Measurements from ENCODE around the gene COPS9. TPM values are rescaled to one million over a fixed set of nuclear protein-coding genes. Genes with fewer than 3 reads are reported as not detected.

The COPS9 gene
- total RNA-seq, 1 experiment from 2014 or later = 134 TPM

DNA sequence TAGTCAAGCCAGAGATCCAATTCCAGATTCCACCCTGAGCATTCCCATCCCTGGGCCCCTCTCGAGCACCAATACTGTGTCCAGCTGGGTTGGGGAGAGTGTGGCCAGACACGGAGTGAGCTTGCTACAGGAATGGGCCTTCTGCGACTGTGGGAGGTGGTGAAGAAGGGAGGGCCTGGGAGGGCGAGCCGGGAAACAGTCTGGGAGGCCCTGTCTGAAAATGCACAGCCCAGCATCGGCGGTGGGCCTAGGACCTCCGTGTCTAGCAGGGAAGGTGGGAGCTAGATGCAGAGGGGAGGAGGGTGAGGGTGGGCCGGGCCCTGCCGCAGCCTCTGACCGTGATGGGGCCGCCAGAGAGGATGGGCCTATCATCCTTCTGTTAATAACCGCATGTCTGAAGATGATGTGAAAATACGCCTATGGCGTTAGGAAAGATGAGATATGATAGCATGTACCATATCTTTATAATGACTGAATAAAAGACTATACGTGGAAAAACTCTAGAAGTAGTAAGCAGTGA is 6.2 kb upstream of the COPS9 start:
- Histone ChIP-seq H3K36me3 (ENCODE audit: control insufficient read depth, insufficient read depth, low read length) (no peaks in the 10 kb centered on the region), H3K27ac (ENCODE audit: low read length) (no peak overlapping the region), H3K4me3 (ENCODE audit: low read depth in 2 of 2, low read length in 2 of 2) (no peak overlapping the region), H3K4me1 (ENCODE audit: control insufficient read depth, insufficient read depth, low read length) (no peaks in the 10 kb centered on the region), H3K9me3 (ENCODE audit: control insufficient read depth, insufficient read depth, low read depth, low read length) (no peaks in the 10 kb centered on the region), H3K27me3 (ENCODE audit: control insufficient read depth, insufficient read depth, low read length) (no peaks in the 10 kb centered on the region)
- in situ Hi-C loops (cut with HindIII; ENCODE audit: low pct_unique_long_range_greater_than_20kb, low sequenced_read_pairs) = no loop called here
- ChIA-PET CTCF (interaction anchor here (0.6 to 2.1 kb wide), 2 partner anchors 11 to 83 kb away, joined by 3 to 8 read pairs; no protein-coding TSS in a partner anchor), POLR2A (no interaction called here)
- no peak for DNase-seq (ENCODE audit: low read depth, low spot score)
- intact Hi-C loops (cut with micrococcal nuclease; ENCODE audit: unreplicated experiment) = no loop called here
- no peak for ATAC-seq
- no peak for TF ChIP-seq POLR2AphosphoS5 (IDR thresholded peaks at IDR 0.05; ENCODE audit: low read depth, low read length)
- TF ChIP-seq, protein P1, sequence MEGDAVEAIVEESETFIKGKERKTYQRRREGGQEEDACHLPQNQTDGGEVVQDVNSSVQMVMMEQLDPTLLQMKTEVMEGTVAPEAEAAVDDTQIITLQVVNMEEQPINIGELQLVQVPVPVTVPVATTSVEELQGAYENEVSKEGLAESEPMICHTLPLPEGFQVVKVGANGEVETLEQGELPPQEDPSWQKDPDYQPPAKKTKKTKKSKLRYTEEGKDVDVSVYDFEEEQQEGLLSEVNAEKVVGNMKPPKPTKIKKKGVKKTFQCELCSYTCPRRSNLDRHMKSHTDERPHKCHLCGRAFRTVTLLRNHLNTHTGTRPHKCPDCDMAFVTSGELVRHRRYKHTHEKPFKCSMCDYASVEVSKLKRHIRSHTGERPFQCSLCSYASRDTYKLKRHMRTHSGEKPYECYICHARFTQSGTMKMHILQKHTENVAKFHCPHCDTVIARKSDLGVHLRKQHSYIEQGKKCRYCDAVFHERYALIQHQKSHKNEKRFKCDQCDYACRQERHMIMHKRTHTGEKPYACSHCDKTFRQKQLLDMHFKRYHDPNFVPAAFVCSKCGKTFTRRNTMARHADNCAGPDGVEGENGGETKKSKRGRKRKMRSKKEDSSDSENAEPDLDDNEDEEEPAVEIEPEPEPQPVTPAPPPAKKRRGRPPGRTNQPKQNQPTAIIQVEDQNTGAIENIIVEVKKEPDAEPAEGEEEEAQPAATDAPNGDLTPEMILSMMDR (IDR thresholded peaks at IDR 0.05) = no peak
- TF ChIP-seq SIN3A (IDR thresholded peaks at IDR 0.05; ENCODE audit: borderline replicate concordance, insufficient read depth, low read depth, low read length) = no peak
- TF ChIP-seq, protein P2, sequence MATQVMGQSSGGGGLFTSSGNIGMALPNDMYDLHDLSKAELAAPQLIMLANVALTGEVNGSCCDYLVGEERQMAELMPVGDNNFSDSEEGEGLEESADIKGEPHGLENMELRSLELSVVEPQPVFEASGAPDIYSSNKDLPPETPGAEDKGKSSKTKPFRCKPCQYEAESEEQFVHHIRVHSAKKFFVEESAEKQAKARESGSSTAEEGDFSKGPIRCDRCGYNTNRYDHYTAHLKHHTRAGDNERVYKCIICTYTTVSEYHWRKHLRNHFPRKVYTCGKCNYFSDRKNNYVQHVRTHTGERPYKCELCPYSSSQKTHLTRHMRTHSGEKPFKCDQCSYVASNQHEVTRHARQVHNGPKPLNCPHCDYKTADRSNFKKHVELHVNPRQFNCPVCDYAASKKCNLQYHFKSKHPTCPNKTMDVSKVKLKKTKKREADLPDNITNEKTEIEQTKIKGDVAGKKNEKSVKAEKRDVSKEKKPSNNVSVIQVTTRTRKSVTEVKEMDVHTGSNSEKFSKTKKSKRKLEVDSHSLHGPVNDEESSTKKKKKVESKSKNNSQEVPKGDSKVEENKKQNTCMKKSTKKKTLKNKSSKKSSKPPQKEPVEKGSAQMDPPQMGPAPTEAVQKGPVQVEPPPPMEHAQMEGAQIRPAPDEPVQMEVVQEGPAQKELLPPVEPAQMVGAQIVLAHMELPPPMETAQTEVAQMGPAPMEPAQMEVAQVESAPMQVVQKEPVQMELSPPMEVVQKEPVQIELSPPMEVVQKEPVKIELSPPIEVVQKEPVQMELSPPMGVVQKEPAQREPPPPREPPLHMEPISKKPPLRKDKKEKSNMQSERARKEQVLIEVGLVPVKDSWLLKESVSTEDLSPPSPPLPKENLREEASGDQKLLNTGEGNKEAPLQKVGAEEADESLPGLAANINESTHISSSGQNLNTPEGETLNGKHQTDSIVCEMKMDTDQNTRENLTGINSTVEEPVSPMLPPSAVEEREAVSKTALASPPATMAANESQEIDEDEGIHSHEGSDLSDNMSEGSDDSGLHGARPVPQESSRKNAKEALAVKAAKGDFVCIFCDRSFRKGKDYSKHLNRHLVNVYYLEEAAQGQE (IDR thresholded peaks at IDR 0.05; ENCODE audit: insufficient read depth in 1 of 2, low read depth in 2 of 2, low read length in 1 of 2) = no peak
- no TSS peak for BruUV-seq (replicated peaks)

DNA sequence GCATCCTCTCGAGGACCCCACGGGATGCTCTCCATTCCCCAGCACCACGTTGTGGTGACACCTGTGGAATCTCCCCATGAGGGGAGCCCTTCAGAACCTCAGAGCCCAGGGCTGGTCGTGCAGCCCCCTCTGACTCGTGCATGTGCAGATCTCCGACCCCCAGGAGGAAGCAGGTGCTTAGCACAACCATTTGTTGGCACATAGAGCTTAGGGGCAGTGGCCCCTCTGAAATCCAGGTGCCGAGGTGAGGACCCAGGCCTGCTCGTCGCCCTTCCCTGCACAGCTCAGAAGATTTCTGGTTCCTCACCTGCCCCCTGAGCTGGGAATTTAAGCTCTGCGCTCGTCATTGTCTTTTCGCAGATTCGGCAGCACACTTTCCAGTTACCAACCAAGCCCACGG is 5.6 kb upstream of the COPS9 start:
- Histone ChIP-seq H3K27me3 (ENCODE audit: control insufficient read depth, insufficient read depth, low read length) (no peaks in the 10 kb centered on the region), H3K4me3 (ENCODE audit: low read depth in 2 of 2, low read length in 2 of 2) (no peak overlapping the region), H3K4me1 (ENCODE audit: control insufficient read depth, insufficient read depth, low read length) (no peaks in the 10 kb centered on the region), H3K9me3 (ENCODE audit: control insufficient read depth, insufficient read depth, low read depth, low read length) (no peaks in the 10 kb centered on the region), H3K36me3 (ENCODE audit: control insufficient read depth, insufficient read depth, low read length) (no peaks in the 10 kb centered on the region), H3K27ac (ENCODE audit: low read length) (no peak overlapping the region)
- TF ChIP-seq, protein P2 (IDR thresholded peaks at IDR 0.05; ENCODE audit: insufficient read depth in 1 of 2, low read depth in 2 of 2, low read length in 1 of 2) = no peak
- TF ChIP-seq, protein P1 (IDR thresholded peaks at IDR 0.05) = no peak
- TF ChIP-seq POLR2AphosphoS5 (IDR thresholded peaks at IDR 0.05; ENCODE audit: low read depth, low read length) (no peak), TCF7L2 (IDR thresholded peaks at IDR 0.05; ENCODE audit: low read depth, low read length) (no peak), SIN3A (IDR thresholded peaks at IDR 0.05; ENCODE audit: borderline replicate concordance, insufficient read depth, low read depth, low read length) (no peak)
- ATAC-seq = no peak
- BruUV-seq (replicated peaks) = no TSS peak
- in situ Hi-C loops (cut with HindIII; ENCODE audit: low pct_unique_long_range_greater_than_20kb, low sequenced_read_pairs) (no loop called here), intact Hi-C loops (cut with micrococcal nuclease; ENCODE audit: unreplicated experiment) (no loop called here)
- ChIA-PET POLR2A (no interaction called here), CTCF (interaction anchor here (0.6 kb wide), 1 partner anchor 10 kb away, joined by 3 read pairs; no protein-coding TSS in a partner anchor)
- no peak for DNase-seq (ENCODE audit: low read depth, low spot score)
